ENCODE data around the gene SLC30A9. TPM values are rescaled to one million over a fixed set of nuclear protein-coding genes. Genes with fewer than 3 reads are reported as not detected.

SLC30A9 gene
- total RNA-seq, 2 donors from 2014 or later = 61.4 to 71.6 TPM

DNA sequence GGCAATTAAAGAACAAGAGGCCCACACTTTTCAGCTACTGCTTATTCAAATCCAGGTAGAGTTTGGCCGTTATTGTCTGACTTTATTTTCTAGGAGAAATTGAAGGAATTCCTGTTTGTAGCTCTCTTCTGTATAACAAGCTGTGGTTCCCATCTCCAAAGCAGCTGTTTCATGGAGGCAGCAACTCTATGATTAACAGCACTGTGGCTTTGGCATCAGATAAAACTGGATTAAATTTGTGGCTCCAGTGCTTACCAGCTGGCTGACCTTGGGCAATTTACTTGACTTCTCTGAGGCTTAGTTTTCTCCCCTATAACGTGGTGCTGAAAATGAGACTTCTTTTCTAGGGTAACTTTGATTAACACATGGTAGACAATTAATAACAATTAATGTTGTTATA lies 28.1 kb downstream of the SLC30A9 start:
- TF ChIP-seq POLR2A (IDR thresholded peaks at IDR 0.05) (no peak), CTCF (IDR thresholded peaks at IDR 0.05) (no peak), POLR2AphosphoS5 (IDR thresholded peaks at IDR 0.05) (no peak)
- intact Hi-C loops (cut with DNase I) = no loop called here
- H3K4me1 ChIP-seq (replicated peaks) = no peaks in the 10 kb centered on the region
- no peak for DNase-seq (ENCODE audit: low spot score)
- H3K36me3 ChIP-seq = no peaks in the 10 kb centered on the region
- H3K27me3 ChIP-seq (replicated peaks; ENCODE audit: insufficient read depth) = no peaks in the 10 kb centered on the region
- H3K9me3 ChIP-seq = no peaks in the 10 kb centered on the region
- H3K4me3 ChIP-seq = no peak overlapping the region
- 78% methylated on average over 2 of the region's 2 CpGs for WGBS
- no peak overlapping the region for H3K27ac ChIP-seq

DNA sequence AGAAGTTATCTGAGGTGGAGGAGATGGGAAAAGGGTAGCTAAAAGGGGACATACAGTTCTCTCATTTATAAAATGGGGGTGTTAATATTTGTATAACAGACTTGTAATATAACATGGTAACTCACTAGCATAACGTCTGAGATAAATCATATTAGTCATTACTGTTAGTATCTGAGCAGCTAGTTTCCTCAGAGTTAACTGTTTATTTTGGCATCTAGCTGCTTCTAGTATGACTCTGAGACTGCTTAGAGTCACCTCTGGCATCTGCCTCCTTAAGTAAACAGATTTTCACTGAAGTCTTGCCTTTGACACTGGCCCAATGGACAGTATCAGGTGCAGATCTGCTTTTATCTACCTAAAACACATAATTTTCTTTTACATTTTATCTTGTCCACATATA lies 58.1 kb downstream of the SLC30A9 start:
- TF ChIP-seq CTCF (IDR thresholded peaks at IDR 0.05) (no peak), POLR2AphosphoS5 (IDR thresholded peaks at IDR 0.05) (peak; percentile 39)
- no peak overlapping the region for H3K27ac ChIP-seq
- peaks cover 5% of the 10 kb centered on the region for H3K4me1 ChIP-seq (replicated peaks)
- DNase-seq (ENCODE audit: low spot score) = peak; percentile 32
- no peak overlapping the region for H3K4me3 ChIP-seq
- H3K36me3 ChIP-seq = no peaks in the 10 kb centered on the region
- intact Hi-C loops (cut with DNase I) = no loop called here
- H3K9me3 ChIP-seq = no peaks in the 10 kb centered on the region
- WGBS = 13% methylated on average over 1 of the region's 1 CpG
- H3K27me3 ChIP-seq (replicated peaks; ENCODE audit: insufficient read depth) = no peaks in the 10 kb centered on the region

DNA sequence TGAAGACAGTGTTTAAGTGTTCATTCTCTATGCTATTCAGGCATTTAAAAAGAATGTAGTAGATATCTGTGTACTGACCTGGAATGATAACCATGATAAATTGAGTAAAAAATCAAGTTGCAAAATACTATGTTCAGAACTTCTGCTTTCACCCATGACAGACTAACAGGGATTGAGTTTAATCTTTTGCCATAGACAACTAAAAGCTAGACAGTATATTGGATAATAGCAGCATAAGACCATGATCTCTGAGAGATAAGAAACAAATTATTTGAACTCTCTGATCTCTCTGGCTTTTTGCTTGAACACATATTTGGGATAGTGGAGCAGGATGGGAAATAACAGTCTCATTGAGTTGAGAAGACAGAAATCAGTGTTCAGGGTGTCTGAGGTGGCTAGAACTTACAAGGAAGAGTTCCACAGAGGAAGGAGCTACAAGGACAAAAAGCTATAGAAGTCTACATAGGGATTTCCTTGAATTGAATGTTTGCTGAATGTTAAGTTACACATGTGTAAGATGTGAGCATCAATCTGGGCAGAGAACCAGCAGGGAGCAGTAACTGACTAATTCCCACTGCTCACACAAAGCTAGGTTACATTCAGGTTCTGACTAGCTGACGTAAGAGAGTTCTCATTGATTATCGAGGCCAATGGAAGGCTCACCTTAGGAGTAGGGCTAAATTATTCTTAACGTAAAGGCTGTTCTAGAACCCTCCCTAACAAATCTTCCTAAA lies 60.4 kb downstream of the SLC30A9 start:
- DNase-seq (ENCODE audit: low spot score) = no peak
- H3K36me3 ChIP-seq = no peaks in the 10 kb centered on the region
- no peak overlapping the region for H3K27ac ChIP-seq
- no peaks in the 10 kb centered on the region for H3K9me3 ChIP-seq
- no peak overlapping the region for H3K4me3 ChIP-seq
- intact Hi-C loops (cut with DNase I) = no loop called here
- H3K27me3 ChIP-seq (replicated peaks; ENCODE audit: insufficient read depth) = no peaks in the 10 kb centered on the region
- 40% methylated on average over 3 of the region's 3 CpGs for WGBS
- TF ChIP-seq POLR2AphosphoS5 (IDR thresholded peaks at IDR 0.05) (no peak), CTCF (IDR thresholded peaks at IDR 0.05) (peak in 1 of 4 experiments; percentile 6)
- H3K4me1 ChIP-seq (replicated peaks) = peaks cover 5% of the 10 kb centered on the region

DNA sequence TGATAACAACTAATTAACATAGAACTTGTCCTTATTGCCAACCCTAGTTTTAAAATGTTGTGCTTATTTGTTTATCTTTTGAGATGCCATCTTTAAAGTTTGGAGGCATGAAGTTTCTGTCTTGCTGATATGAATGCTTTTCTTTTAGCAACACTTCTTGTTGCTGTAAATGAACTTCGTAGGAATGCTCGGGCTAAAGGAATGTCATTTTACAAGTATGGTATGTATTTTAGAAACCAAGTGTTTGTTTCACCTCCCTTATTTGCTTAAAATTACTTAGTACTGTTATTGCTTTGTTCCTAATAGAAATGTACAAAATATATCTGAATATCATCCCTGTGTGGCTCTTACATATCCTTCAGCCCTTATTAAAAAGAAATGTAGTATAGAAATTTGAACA lies 76.1 kb downstream of the SLC30A9 start:
- intact Hi-C loops (cut with DNase I) = no loop called here

More for the DNA sequence above, 76.1 kb downstream of the SLC30A9 start:
- DNase-seq (ENCODE audit: low spot score) = no peak
- no peaks in the 10 kb centered on the region for H3K27me3 ChIP-seq (replicated peaks; ENCODE audit: insufficient read depth)
- H3K9me3 ChIP-seq = no peaks in the 10 kb centered on the region
- TF ChIP-seq CTCF (IDR thresholded peaks at IDR 0.05) (no peak), POLR2A (IDR thresholded peaks at IDR 0.05) (no peak), POLR2AphosphoS5 (IDR thresholded peaks at IDR 0.05) (no peak)
- H3K4me1 ChIP-seq (replicated peaks) = no peaks in the 10 kb centered on the region
- H3K27ac ChIP-seq = no peak overlapping the region
- no peak overlapping the region for H3K4me3 ChIP-seq
- H3K36me3 ChIP-seq = no peaks in the 10 kb centered on the region
- WGBS = 66% methylated on average over 2 of the region's 2 CpGs

All from prostate gland (tissue), 2 donors.